Neural cell (in vitro differentiated cells): ENCODE measurements around the gene U2SURP. TPM values are rescaled to one million over a fixed set of nuclear protein-coding genes. Genes with fewer than 3 reads are reported as not detected.

Experiments
- H2AFZ ChIP-seq: fragments of 200-600, 300-800 bp; sonication (generic), shearing (Covaris generic); 2 replicates; pipeline ENCODE4 v1.6.0; 2014; ENCODE audit warnings: low read depth, mild to moderate bottlenecking, antibody characterized with exemption, low read length, moderate library complexity
- H3F3A ChIP-seq: fragments of 200-600 bp; shearing (Covaris generic); 2 replicates; pipeline ENCODE4 v1.6.1; 2016; ENCODE audit warnings: mild to moderate bottlenecking, moderate library complexity, mixed read lengths, antibody characterized with exemption, low read length; ENCODE audit not compliant: insufficient read depth, poor library complexity, severe bottlenecking
- H3K27ac ChIP-seq: fragments of 200-600, 300-800 bp; sonication (generic), shearing (Covaris generic); 2 replicates; pipeline ENCODE4 v1.5.1; 2014; ENCODE audit warnings: mild to moderate bottlenecking, low read length, moderate library complexity
- H3K27me3 ChIP-seq: fragments of 300-800, 200-600 bp; sonication (generic), shearing (Covaris generic); 2 replicates; pipeline ENCODE4 v1.6.0; 2014; ENCODE audit warnings: mild to moderate bottlenecking, low read depth, low read length, moderate library complexity; ENCODE audit not compliant: insufficient read depth
- H3K36me3 ChIP-seq: fragments of 300-800, 200-600 bp; sonication (generic), shearing (Covaris generic); 2 replicates; pipeline ENCODE4 v1.5.1; 2014; ENCODE audit warnings: mild to moderate bottlenecking, antibody characterized with exemption, low read length, moderate library complexity; ENCODE audit not compliant: insufficient read depth
- H3K4me2 ChIP-seq: fragments of 300-800, 200-600 bp; sonication (generic), shearing (Covaris generic); 2 replicates; pipeline ENCODE4 v1.6.0; 2014; ENCODE audit warnings: mild to moderate bottlenecking, low read length
- H3K4me3 ChIP-seq: fragments of 300-800, 200-600 bp; sonication (generic), shearing (Covaris generic); 2 replicates; pipeline ENCODE4 v1.5.1; 2014; ENCODE audit warnings: mild to moderate bottlenecking, low read length, moderate library complexity
- H3K79me2 ChIP-seq: fragments of 200-600 bp; shearing (Covaris generic); replicated peaks from 2 replicates; pipeline ENCODE4 v1.6.0; 2014; ENCODE audit warnings: mild to moderate bottlenecking, low read length, moderate library complexity; ENCODE audit not compliant: insufficient read depth
- H3K9ac ChIP-seq: fragments of 300-800, 200-600 bp; sonication (generic), shearing (Covaris generic); 2 replicates; pipeline ENCODE4 v1.6.1; 2016; ENCODE audit warnings: mild to moderate bottlenecking, low read length, mixed read lengths
- H3K9me2 ChIP-seq: fragments of 200-600 bp; shearing (Covaris generic); 2 replicates; pipeline ENCODE4 v1.6.1; 2016; ENCODE audit warnings: mild to moderate bottlenecking, low read length, mixed read lengths; ENCODE audit not compliant: insufficient read depth
- H3K9me3 ChIP-seq: fragments of 200-600, 300-800 bp; sonication (generic), shearing (Covaris generic); 2 replicates; pipeline ENCODE4 v1.6.1; 2016; ENCODE audit warnings: mild to moderate bottlenecking, mixed run types, low read length, moderate library complexity, mixed read lengths
- H4K20me1 ChIP-seq: fragments of 200-600 bp; shearing (Covaris generic); 2 replicates; pipeline ENCODE4 v1.6.1; 2016; ENCODE audit warnings: mild to moderate bottlenecking, mixed run types; ENCODE audit not compliant: insufficient read depth
- CTCF ChIP-seq: fragments of 450-650 bp; IDR thresholded peaks from 2 replicates; pipeline ENCODE4 v1.5.1; 2014; ENCODE audit warnings: antibody characterized with exemption, mild to moderate bottlenecking, moderate library complexity; ENCODE audit not compliant: poor library complexity, severe bottlenecking
- EP300 ChIP-seq: fragments of 450-650 bp; conservative IDR thresholded peaks from 2 replicates; pipeline ENCODE4 v1.6.1; 2014; ENCODE audit warnings: antibody characterized with exemption, mild to moderate bottlenecking, moderate library complexity; ENCODE audit not compliant: poor library complexity, severe bottlenecking
- EZH2 ChIP-seq: fragments of 200-600, 300-800 bp; shearing (Covaris generic), sonication (generic); IDR thresholded peaks from 2 replicates; pipeline ENCODE4 v1.6.1; 2014; ENCODE audit warnings: antibody characterized with exemption, low read length, borderline replicate concordance, mild to moderate bottlenecking; ENCODE audit not compliant: insufficient read depth, poor library complexity, severe bottlenecking
- MXI1 ChIP-seq: fragments of 450-650 bp; conservative IDR thresholded peaks from 2 replicates; pipeline ENCODE4 v1.6.1; 2014; ENCODE audit warnings: antibody characterized with exemption, mild to moderate bottlenecking; ENCODE audit not compliant: poor library complexity, severe bottlenecking
- POLR2AphosphoS5 ChIP-seq: IDR thresholded peaks from 2 replicates; pipeline ENCODE4 v1.6.1; 2012
- RAD21 ChIP-seq: fragments of 450-650 bp; conservative IDR thresholded peaks from 2 replicates; pipeline ENCODE4 v1.6.1; 2014; ENCODE audit warnings: antibody characterized with exemption, mild to moderate bottlenecking, moderate library complexity
- REST ChIP-seq: IDR thresholded peaks from 2 replicates; pipeline ENCODE4 v1.6.1; 2012; ENCODE audit warnings: borderline replicate concordance
- SMC3 ChIP-seq: fragments of 450-650 bp; conservative IDR thresholded peaks from 2 replicates; pipeline ENCODE4 v1.6.1; 2014; ENCODE audit warnings: antibody characterized with exemption, mild to moderate bottlenecking, moderate library complexity; ENCODE audit not compliant: poor library complexity
- TAF1 ChIP-seq: IDR thresholded peaks from 2 replicates; pipeline ENCODE4 v1.6.1; 2012; ENCODE audit warnings: low read depth
- polyA plus RNA-seq: library from polyadenylated mRNA; depleted of rRNA; stranded (reverse); fragments of >200 nt; gene quantifications from 2 replicates; pipeline ENCODE4 v1.2.3, GENCODE V29; 2014

The U2SURP gene
- polyA plus RNA-seq, 1 donor from 2014 or later, result 159 TPM

- Histone ChIP-seq H3K36me3 (no peaks in the 10 kb centered on the region), H3K27me3 (no peaks in the 10 kb centered on the region), H3K27ac (no peak overlapping the region), H3K79me2 (no peaks in the 10 kb centered on the region), H4K20me1 (no peaks in the 10 kb centered on the region), H3K9me3 (no peaks in the 10 kb centered on the region), H3K4me3 (no peak overlapping the region), H3K9me2 (no peaks in the 10 kb centered on the region), H3K9ac (no peak overlapping the region), H3F3A (no peaks in the 10 kb centered on the region), H2AFZ (no peak overlapping the region), H3K4me2 (no peak overlapping the region)
- no peak for TF ChIP-seq EZH2
- no peak for TF ChIP-seq RAD21
These were observed 83.7 kb downstream of the U2SURP start for GRCh38 chr3:143084856-143085731.

GRCh38 chr3:143088835-143089234, 87.5 kb downstream of the U2SURP start:
- Histone ChIP-seq H4K20me1 (no peaks in the 10 kb centered on the region), H3F3A (no peaks in the 10 kb centered on the region), H3K27me3 (no peaks in the 10 kb centered on the region)

More at GRCh38 chr3:143088835-143089234, 87.5 kb downstream of the U2SURP start:
- no peak overlapping the region for H3K9ac ChIP-seq
- no peaks in the 10 kb centered on the region for H3K36me3 ChIP-seq
- no peaks in the 10 kb centered on the region for H3K9me2 ChIP-seq
- H2AFZ ChIP-seq, result no peak overlapping the region
- H3K9me3 ChIP-seq, result no peaks in the 10 kb centered on the region
- TF ChIP-seq TAF1 (no peak), REST (no peak), MXI1 (no peak), EP300 (no peak), CTCF (no peak), RAD21 (no peak), EZH2 (no peak), POLR2AphosphoS5 (no peak), SMC3 (no peak)
- no peak overlapping the region for H3K4me2 ChIP-seq
- H3K79me2 ChIP-seq, result no peaks in the 10 kb centered on the region
- no peak overlapping the region for H3K4me3 ChIP-seq
- no peak overlapping the region for H3K27ac ChIP-seq
